Omental fat pad (tissue), 4 donors: ENCODE measurements around the gene CPSF6. TPM values are rescaled to one million over a fixed set of nuclear protein-coding genes. Genes with fewer than 3 reads are reported as not detected.

Experiments used
- ATAC-seq: fragments of 150-250 bp; one replicate; pipeline ENCODE4 v1.9.1; 2016; ENCODE audit warnings: mild to moderate bottlenecking, moderate library complexity; ENCODE audit not compliant: low FRiP score
- DNase-seq: peaks from one replicate; pipeline ENCODE4 v3.0.0-alpha.2; 2019; ENCODE audit warnings: low spot score
- CTCF ChIP-seq, 3 donors: fragments of 450-650 bp; IDR thresholded peaks; one replicate each; pipeline ENCODE4 v1.5.1; 2016 to 2017; ENCODE audit warnings: antibody characterized with exemption in 3 of 3, mild to moderate bottlenecking in 3 of 3, moderate library complexity in 2 of 3
- total RNA-seq, 4 donors: library from RNA; depleted of rRNA; stranded (reverse); fragments of >200 nt; gene quantifications; one replicate each; pipeline ENCODE4 v1.1.0, GENCODE V29; 2016

CPSF6 gene
- total RNA-seq, 4 donors from 2014 or later, result 23.7 to 37.3 (median 28.0) TPM

DNA sequence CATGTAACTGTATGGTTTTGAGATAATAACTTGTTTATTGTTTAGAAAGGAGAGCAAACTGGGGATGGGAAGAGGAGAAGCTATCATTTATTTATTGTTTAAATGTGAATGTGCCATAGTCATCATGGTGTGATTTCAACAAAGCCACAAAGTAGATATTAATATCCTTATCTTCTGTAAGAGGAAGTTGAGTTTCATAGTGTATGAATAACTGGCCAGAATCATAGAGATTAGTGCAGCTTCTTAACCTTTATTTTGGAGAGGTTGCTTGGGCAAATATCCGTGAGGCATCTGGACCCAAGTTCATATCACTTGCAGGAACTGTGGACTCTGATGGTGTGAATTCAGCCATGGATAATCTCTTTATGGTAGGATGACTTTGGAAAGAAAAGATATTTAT lies 82.0 kb downstream of the CPSF6 start:
- ATAC-seq (no peak), DNase-seq (no peak)
- TF ChIP-seq CTCF (IDR thresholded peaks at IDR 0.05), result no peak

Other genes with a start within 250 kb of the CPSF6 start
- 100 to 1,000 TPM in 2 of 4 donors, 10 to 100 TPM in 2; 39.8 to 214 (median 94.1) TPM for gene LYZ, start 108.8 kb downstream of the CPSF6 start, total RNA-seq
- 10 to 100 TPM in 1 of 4 donors, 1 to 10 TPM in 3; 6.0 to 10.6 (median 7.0) TPM for gene YEATS4, start 120.2 kb downstream of the CPSF6 start, total RNA-seq
- gene FRS2, start 230.8 kb downstream of the CPSF6 start, total RNA-seq, result 10 to 100 TPM; 41.0 to 48.4 (median 47.1) TPM